CD4-positive, alpha-beta T cell (primary cell): Measurements from ENCODE around the gene ZBTB2. TPM values are rescaled to one million over a fixed set of nuclear protein-coding genes. Genes with fewer than 3 reads are reported as not detected.
"Not testable (repeated sequence)": the region's sequence is repeated elsewhere in the genome, so short reads cannot be mapped to it uniquely, and the experiment has no call there.

Experiments used
- ATAC-seq: fragments of 200-7000 bp; cut with Tn5 transposase; one replicate; pipeline ENCODE4 v1.10.0; 2022; ENCODE audit warnings: mild to moderate bottlenecking; ENCODE audit not compliant: poor library complexity
- CTCF ChIA-PET: fragments of 350-600 bp; sonication (Branson Sonifier 250); formaldehyde crosslinking; loops from one replicate; lab custom pipeline; 2021; ENCODE audit warnings: antibody characterized with exemption, inconsistent platforms; lab: Charles Lee
- POLR2A ChIA-PET: fragments of 350-600 bp; sonication (Branson Sonifier 250); formaldehyde crosslinking; loops from one replicate; lab custom pipeline; 2021; ENCODE audit warnings: antibody characterized with exemption, inconsistent platforms; lab: Charles Lee
- DNase-seq, 14 experiments: peaks; one replicate each; pipeline ENCODE4 v3.0.0-alpha.2; 2013 to 2020; ENCODE audit warnings: mixed read lengths in 2 of 14
- H3K27ac ChIP-seq, 2 donors: one replicate each; pipeline versions ENCODE4 v1.5.1 to v1.7.0; 2013; ENCODE audit warnings: low read length in 2 of 2, low read depth in 1 of 2, mild to moderate bottlenecking in 1 of 2
- H3K27me3 ChIP-seq, 2 experiments: 1 replicate in 1 of 2; 2 replicates in 1 of 2; pipeline versions ENCODE4 v1.6.1 to v1.7.0; 2013; ENCODE audit warnings: low read length in 2 of 2, control low read depth in 1 of 2, mild to moderate bottlenecking in 1 of 2, moderate library complexity in 1 of 2; ENCODE audit not compliant: insufficient read depth in 2 of 2, control insufficient read depth in 1 of 2
- H3K36me3 ChIP-seq: one replicate; pipeline ENCODE4 v1.6.1; 2013; ENCODE audit warnings: low read length, control low read depth; ENCODE audit not compliant: insufficient read depth
- H3K4me1 ChIP-seq: one replicate; pipeline ENCODE4 v1.6.1; 2013; ENCODE audit warnings: low read length, control low read depth; ENCODE audit not compliant: insufficient read depth
- H3K4me3 ChIP-seq: one replicate; pipeline ENCODE4 v1.5.1; 2013; ENCODE audit warnings: mild to moderate bottlenecking, low read length, moderate library complexity
- H3K9me3 ChIP-seq, 2 experiments: 1 replicate in 1 of 2; 2 replicates in 1 of 2; pipeline versions ENCODE4 v1.6.1 to v1.7.0; 2013; ENCODE audit warnings: low read length in 2 of 2, mild to moderate bottlenecking in 2 of 2, control low read depth in 1 of 2, moderate library complexity in 1 of 2; ENCODE audit not compliant: control insufficient read depth in 1 of 2, insufficient read depth in 1 of 2
- H3K27ac Mint-ChIP-seq: one replicate; pipeline ENCODE4 v1.8.0; 2020; ENCODE audit warnings: mixed read lengths
- H3K27me3 Mint-ChIP-seq: one replicate; pipeline ENCODE4 v1.8.0; 2021; ENCODE audit warnings: mixed read lengths
- H3K36me3 Mint-ChIP-seq: one replicate; pipeline ENCODE4 v1.8.0; 2021; ENCODE audit warnings: low read depth, mixed read lengths
- H3K4me1 Mint-ChIP-seq: one replicate; pipeline ENCODE4 v1.8.0; 2021; ENCODE audit warnings: low read depth, mixed read lengths
- H3K4me3 Mint-ChIP-seq: one replicate; pipeline ENCODE4 v1.8.0; 2020; ENCODE audit warnings: mild to moderate bottlenecking, mixed read lengths
- H3K9me3 Mint-ChIP-seq: one replicate; pipeline ENCODE4 v1.8.0; 2020; ENCODE audit warnings: mixed read lengths
- CTCF ChIP-seq: fragments of 200-600 bp; IDR thresholded peaks from one replicate; pipeline ENCODE4 v1.8.0; 2022; ENCODE audit warnings: antibody characterized with exemption, mild to moderate bottlenecking
- intact Hi-C, 2 experiments: fragments of 100-400 bp; cut with DNase I in 1 of 2; cut with micrococcal nuclease in 1 of 2; formaldehyde crosslinking; loops; one replicate each; pipeline versions ENCODE4 v1.15.1 to v1.9.0; 2023 to 2025; cut with DNase I, micrococcal nuclease
- total RNA-seq, 174 experiments: library from RNA in 2 of 174; stranded (reverse) in 2 of 174; gene quantifications; one replicate each; pipeline ENCODE4 v1.2.3 and lab custom pipeline; 2021 to 2026

ZBTB2 gene
- total RNA-seq, 2 experiments from 2014 or later: 18.6 to 19.1 TPM

- H3K36me3 Mint-ChIP-seq: no peaks in the 10 kb centered on the region
- POLR2A ChIA-PET: interaction anchor here (0.8 to 1.0 kb wide), 2 partner anchors 14 to 39 kb away, joined by 3 read pairs; no protein-coding TSS in a partner anchor
Observed at GRCh38 chr6:151350442-151351145, 40.8 kb downstream of the ZBTB2 start.

GRCh38 chr6:151349651-151350270, 41.6 kb downstream of the ZBTB2 start:
- H3K27me3 Mint-ChIP-seq: no peaks in the 10 kb centered on the region
- peaks cover 11% of the 10 kb centered on the region for H3K4me1 ChIP-seq
- no peak overlapping the region for H3K27ac Mint-ChIP-seq
- no peak for TF ChIP-seq CTCF
- H3K27me3 ChIP-seq: no peaks in the 10 kb centered on the region
- no peak overlapping the region for H3K27ac ChIP-seq
- no peaks in the 10 kb centered on the region for H3K4me1 Mint-ChIP-seq
- no peak overlapping the region for H3K4me3 Mint-ChIP-seq
- H3K36me3 Mint-ChIP-seq: no peaks in the 10 kb centered on the region
- H3K4me3 ChIP-seq: no peak overlapping the region
- ATAC-seq (no peak), DNase-seq (no peak)
- H3K36me3 ChIP-seq: no peaks in the 10 kb centered on the region
- intact Hi-C loops: loop anchor here in 1 of 2 experiments (5.0 kb wide), 1 partner anchor 53 kb away; no protein-coding TSS in a partner anchor
- POLR2A ChIA-PET: interaction anchor here (0.8 to 1.0 kb wide), 2 partner anchors 13 to 40 kb away, joined by 3 read pairs; no protein-coding TSS in a partner anchor
- no peaks in the 10 kb centered on the region for H3K9me3 Mint-ChIP-seq
- CTCF ChIA-PET: interaction anchor here (1.5 kb wide), 1 partner anchor 26 kb away, joined by 4 read pairs; no protein-coding TSS in a partner anchor
- no peaks in the 10 kb centered on the region for H3K9me3 ChIP-seq

More at GRCh38 chr6:151350442-151351145, 40.8 kb downstream of the ZBTB2 start:
- TF ChIP-seq CTCF: no peak
- Mint-ChIP-seq H3K27me3 (no peaks in the 10 kb centered on the region), H3K4me3 (no peak overlapping the region), H3K27ac (no peak overlapping the region), H3K9me3 (no peaks in the 10 kb centered on the region), H3K4me1 (no peaks in the 10 kb centered on the region)
- DNase-seq: no peak
- Histone ChIP-seq H3K36me3 (no peaks in the 10 kb centered on the region), H3K27ac (no peak overlapping the region), H3K4me3 (no peak overlapping the region), H3K4me1 (peaks cover 11% of the 10 kb centered on the region), H3K27me3 (no peaks in the 10 kb centered on the region), H3K9me3 (no peaks in the 10 kb centered on the region)
- intact Hi-C loops: loop anchor here in 1 of 2 experiments (5.0 kb wide), 1 partner anchor 52 kb away; no protein-coding TSS in a partner anchor
- CTCF ChIA-PET: interaction anchor here (1.5 kb wide), 1 partner anchor 26 kb away, joined by 4 read pairs; no protein-coding TSS in a partner anchor
- no peak for ATAC-seq

- H3K27ac Mint-ChIP-seq, H3K27me3 ChIP-seq, H3K4me3 Mint-ChIP-seq, H3K4me1 ChIP-seq, H3K27me3 Mint-ChIP-seq, H3K4me3 ChIP-seq, H3K36me3 ChIP-seq, H3K36me3 Mint-ChIP-seq, POLR2A ChIA-PET, H3K9me3 Mint-ChIP-seq, intact Hi-C loops, DNase-seq, ATAC-seq, H3K27ac ChIP-seq, H3K4me1 Mint-ChIP-seq, H3K9me3 ChIP-seq: not testable (repeated sequence)
- CTCF ChIA-PET: interaction anchor here (1.0 kb wide), 1 partner anchor 18 kb away, joined by 3 read pairs; no protein-coding TSS in a partner anchor
Observed at GRCh38 chr6:151342750-151343149, 48.6 kb downstream of the ZBTB2 start.
